Measurements from ENCODE around the gene C12orf43.

DNA sequence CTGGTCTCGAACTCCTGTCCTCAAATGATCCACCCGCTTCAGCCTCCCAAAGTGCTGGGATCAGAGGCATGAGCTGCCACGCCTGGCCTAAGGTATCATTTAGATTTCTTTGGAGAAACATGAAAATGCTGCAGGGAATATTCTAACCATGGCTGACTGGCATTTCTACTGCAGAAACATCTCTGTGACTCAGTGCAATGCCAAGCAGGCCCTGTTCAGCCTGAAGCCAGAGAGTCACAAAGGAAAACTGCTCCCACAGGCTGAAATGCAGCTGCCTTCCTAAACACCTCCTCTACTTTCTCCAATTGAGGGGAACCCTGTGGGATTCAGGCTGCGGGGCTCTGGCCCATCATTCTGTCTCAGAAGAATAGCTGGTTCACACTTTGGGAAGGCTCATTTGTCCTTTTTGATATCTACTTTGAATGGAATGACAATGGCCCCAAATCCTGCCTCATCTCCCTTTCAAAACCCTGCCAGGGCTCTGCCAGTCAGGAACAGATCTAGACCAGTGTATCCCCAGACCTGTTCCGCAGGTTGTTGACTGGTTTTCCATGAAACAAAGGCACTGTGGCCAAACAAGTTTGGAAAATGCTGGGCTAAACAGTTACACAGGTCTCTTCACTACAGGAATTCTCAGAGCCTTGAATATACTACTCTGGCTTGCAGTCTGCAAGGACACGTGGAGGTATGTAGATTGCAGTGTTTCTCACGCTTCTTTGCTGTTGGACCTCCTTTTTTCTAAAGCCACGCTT lies 7.8 kb downstream of the C12orf43 start:
- no peak for TF ChIP-seq EZH2 (IDR thresholded peaks at IDR 0.05; ENCODE audit: low read length)
- TF ChIP-seq, protein P1, sequence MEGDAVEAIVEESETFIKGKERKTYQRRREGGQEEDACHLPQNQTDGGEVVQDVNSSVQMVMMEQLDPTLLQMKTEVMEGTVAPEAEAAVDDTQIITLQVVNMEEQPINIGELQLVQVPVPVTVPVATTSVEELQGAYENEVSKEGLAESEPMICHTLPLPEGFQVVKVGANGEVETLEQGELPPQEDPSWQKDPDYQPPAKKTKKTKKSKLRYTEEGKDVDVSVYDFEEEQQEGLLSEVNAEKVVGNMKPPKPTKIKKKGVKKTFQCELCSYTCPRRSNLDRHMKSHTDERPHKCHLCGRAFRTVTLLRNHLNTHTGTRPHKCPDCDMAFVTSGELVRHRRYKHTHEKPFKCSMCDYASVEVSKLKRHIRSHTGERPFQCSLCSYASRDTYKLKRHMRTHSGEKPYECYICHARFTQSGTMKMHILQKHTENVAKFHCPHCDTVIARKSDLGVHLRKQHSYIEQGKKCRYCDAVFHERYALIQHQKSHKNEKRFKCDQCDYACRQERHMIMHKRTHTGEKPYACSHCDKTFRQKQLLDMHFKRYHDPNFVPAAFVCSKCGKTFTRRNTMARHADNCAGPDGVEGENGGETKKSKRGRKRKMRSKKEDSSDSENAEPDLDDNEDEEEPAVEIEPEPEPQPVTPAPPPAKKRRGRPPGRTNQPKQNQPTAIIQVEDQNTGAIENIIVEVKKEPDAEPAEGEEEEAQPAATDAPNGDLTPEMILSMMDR (optimal IDR thresholded peaks at IDR 0.05 in 1 of 3, IDR thresholded peaks at IDR 0.05 in 1 of 3, conservative IDR thresholded peaks at IDR 0.05 in 1 of 3; ENCODE audit: extremely low read depth in 1 of 3, insufficient read depth in 2 of 3, low read length in 3 of 3) = no peak
